ENCODE data around the gene PLD4. TPM values are rescaled to one million over a fixed set of nuclear protein-coding genes. Genes with fewer than 3 reads are reported as not detected.
"Not testable (repeated sequence)": the region's sequence is repeated elsewhere in the genome, so short reads cannot be mapped to it uniquely, and the experiment has no call there.

PLD4 gene
- total RNA-seq, 2 donors from 2014 or later = 2.2 TPM; not detected in 1

DNA sequence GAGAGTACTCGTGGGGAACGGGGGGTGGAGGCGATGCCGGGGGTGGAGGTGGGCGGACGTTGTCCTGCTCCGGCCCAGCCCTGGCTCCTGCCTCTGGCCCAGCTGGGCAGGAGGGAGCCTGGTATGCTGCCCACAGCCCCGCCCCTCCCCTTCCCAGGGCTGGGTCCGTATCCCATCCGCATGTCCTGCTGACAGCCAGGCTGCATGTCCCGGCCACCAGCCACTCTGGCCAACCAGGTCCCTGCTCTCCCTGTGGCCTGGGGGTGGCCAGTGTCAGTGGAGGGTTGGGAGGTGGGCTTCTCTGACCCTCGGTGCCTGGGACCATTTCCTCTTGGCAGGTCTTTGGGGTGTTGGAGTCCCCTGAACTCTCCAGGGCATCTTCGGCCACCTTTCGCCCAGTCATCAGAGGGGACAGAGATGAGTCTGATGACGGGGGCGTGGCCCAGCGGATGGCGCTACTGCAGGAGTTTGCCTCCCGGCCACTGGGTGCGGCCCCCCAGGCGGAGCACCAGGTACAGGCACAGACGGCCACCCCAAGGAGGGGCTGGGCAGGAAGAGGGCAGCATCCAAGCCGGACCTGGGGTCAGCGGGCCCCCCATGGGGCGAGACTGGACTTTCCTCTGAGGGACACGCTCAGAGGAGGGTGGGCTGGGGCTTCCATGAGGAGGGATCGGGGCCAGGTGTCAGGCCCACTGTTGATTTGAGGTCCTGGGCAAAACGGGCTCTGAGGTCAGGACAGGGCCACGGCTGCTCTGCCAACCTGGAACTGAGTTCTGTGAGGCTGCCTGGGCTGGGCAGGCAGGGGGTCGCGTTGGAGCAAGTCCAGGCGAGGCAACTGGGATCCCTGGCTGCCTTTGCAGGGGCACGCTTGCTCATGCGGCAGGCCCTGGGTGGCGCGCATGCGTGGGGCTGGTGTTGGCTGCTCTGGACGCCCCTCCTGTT lies 39.4 kb upstream of the PLD4 start:
- DNase-seq = peak in 1 of 2 donors; percentile 5
- no peak for ATAC-seq
- intact Hi-C loops (cut with DNase I, micrococcal nuclease) = no loop called here

- intact Hi-C loops (cut with DNase I, micrococcal nuclease) = no loop called here
- DNase-seq (peak; percentile 4 to 22), ATAC-seq (no peak)
Observed at GRCh38 chr14:104885973-104886689, 38.5 kb upstream of the PLD4 start.

- intact Hi-C loops (cut with DNase I, micrococcal nuclease) = no loop called here
- DNase-seq = peak in 1 of 2 donors; percentile 5
- ATAC-seq = no peak
Observed at GRCh38 chr14:104886690-104887622, 37.7 kb upstream of the PLD4 start.

DNA sequence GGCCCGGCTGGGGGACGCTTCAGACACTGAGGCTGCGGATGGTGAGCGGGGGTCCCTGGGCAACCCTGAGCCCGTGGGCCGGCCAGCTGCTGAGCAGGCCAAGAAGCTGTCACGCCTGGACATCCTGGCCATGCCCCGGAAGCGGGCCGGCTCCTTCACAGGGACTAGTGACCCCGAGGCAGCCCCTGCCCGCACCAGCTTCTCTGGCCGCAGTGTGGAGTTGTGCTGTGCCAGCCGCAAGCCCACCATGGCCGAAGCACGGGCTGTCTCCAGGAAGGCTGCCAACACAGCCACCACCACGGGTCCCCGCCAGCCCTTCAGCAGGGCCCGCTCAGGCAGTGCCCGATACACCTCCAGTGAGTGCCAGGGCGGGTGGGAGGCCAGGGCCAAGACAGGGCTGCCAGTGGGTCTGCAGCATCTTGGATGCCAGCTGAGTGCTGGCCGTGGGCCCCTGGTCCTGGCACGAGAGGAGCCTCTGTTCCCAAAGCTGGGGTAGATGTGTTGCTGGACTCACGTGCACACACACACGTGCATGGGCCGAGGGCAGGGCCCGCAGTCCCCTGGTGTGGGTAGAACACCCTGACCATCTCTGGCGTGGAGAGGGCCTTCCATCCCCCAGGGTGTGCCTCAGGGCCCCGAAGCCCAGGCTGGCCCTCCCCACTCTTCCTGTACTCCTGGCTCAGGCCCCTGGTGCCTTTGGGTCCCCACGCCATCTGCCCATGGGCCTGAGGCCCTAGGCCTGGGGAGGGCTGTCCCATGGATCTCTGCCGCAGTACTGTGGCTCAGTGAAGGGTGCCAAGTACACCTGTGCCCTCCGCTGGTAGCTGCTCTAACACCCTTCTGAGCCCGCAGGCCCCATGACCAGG lies 36.8 kb upstream of the PLD4 start:
- intact Hi-C loops (cut with DNase I, micrococcal nuclease) = no loop called here
- ATAC-seq = no peak
- DNase-seq = peak in 1 of 2 donors; percentile 22

GRCh38 chr14:104888489-104889374 lies 35.9 kb upstream of the PLD4 start:
- intact Hi-C loops (cut with DNase I, micrococcal nuclease) = no loop called here
- DNase-seq (peak in 1 of 2 donors; percentile 7), ATAC-seq (no peak)

GRCh38 chr14:104889375-104889757 lies 35.3 kb upstream of the PLD4 start:
- DNase-seq (no peak), ATAC-seq (no peak)
- intact Hi-C loops (cut with DNase I, micrococcal nuclease) = no loop called here

- intact Hi-C loops (cut with DNase I, micrococcal nuclease) = loop anchor here in 1 of 2 donors (10.0 kb wide), 1 partner anchor 155 kb away; no protein-coding TSS in a partner anchor
- not testable (repeated sequence) for ATAC-seq, DNase-seq
Observed at GRCh38 chr14:104890292-104890691, 34.4 kb upstream of the PLD4 start.

GRCh38 chr14:104891121-104891551 lies 33.5 kb upstream of the PLD4 start:
- DNase-seq (no peak), ATAC-seq (no peak)
- intact Hi-C loops (cut with DNase I, micrococcal nuclease) = loop anchor here in 1 of 2 donors (10.0 kb wide), 1 partner anchor 154 kb away; no protein-coding TSS in a partner anchor

DNA sequence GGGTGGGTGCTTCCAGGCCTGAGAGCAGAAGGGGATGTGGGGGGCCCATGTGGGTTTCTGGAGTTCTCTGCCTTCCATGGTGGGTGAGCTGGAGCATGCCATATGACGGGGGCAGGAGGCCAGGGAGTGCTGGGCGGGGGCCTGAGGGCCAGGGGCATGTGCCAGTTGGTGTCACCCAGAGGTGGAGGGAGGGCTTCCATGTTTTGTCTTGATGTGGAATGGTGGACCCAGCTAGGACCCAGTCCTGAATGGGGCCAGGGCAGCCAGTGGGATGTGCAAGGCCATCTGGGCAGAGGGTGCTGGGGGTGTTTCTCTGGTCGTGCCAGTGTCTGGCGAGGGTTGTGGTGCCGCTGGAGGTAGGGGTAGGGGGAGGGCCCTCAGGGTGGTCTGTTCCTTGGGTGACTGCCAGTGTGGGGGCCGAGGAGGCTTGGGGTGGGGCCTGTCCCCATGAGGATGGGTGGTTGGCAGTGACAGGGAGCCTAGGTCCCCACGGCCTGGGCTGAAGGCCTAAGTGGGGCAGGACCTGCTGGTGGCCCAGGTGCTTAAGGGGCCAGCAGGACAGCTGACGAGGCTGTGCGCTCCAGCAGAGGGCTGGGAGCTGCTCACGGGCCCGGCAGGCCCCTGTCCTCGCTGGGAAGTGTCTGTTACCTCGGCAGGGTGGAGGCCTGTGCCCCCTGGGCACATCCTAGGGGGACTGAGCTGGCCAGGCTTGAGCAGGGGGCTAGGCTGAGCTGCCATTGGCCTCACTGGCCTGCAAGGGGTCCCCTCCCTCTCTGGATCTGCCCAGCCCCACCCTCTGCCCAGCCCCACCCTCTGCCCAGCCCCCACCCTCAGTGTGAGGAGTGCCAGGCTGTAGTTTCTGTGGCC lies 32.8 kb upstream of the PLD4 start:
- intact Hi-C loops (cut with DNase I, micrococcal nuclease) = loop anchor here in 1 of 2 donors (10.0 kb wide), 1 partner anchor 153 kb away; no protein-coding TSS in a partner anchor
- ATAC-seq (no peak), DNase-seq (peak in 1 of 2 donors; percentile 23)

GRCh38 chr14:104892531-104893434 lies 31.9 kb upstream of the PLD4 start:
- intact Hi-C loops (cut with DNase I, micrococcal nuclease) = loop anchor here in 1 of 2 donors (10.0 kb wide), 1 partner anchor 152 kb away; no protein-coding TSS in a partner anchor
- ATAC-seq (no peak), DNase-seq (no peak)

GRCh38 chr14:104893435-104894207 lies 31.1 kb upstream of the PLD4 start:
- ATAC-seq (peak; percentile 18), DNase-seq (peak in 1 of 2 donors; percentile 21)
- intact Hi-C loops (cut with DNase I, micrococcal nuclease) = loop anchor here in 1 of 2 donors (10.0 kb wide), 1 partner anchor 151 kb away; no protein-coding TSS in a partner anchor

DNA sequence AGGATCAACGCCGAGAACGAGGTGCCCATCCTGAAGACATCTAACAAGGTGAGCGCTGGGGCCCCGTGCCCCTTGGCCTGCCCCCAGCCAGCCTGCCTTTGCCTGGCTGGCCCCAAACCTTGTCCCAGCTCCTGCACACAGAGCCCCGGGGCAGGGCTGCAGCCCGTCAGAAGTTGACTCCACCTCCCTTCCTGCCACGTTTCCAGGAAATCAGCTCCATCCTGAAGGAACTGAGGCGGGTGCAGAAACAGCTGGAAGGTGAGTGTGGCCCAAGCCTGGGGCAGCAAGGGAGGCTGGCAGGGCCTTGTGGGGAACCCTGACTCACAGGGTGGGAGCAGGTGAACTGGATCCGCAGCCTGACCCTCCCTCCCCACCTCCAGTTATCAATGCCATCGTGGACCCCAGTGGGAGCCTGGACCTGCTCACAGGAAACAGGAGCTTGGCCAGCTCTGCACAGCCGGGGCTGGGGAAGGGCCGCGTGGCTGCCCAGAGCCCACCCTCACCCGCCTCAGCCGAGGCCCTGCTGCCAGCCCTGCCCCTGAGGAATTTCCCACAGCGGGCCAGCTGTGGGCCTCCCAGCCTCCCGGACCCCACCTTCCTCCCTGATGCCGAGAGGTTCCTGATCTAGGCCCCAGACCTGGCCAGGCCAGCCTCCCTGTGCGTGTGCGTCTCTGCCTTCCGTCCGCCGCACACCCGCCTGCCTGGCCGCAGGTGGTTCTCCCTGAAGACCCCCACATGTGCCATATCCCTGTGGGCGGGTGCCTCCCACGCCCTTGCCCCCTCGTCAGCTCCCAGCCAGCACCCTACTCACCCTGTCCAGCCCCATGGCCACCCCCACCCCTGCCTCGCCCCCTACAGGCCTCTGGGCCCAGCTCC lies 30.1 kb upstream of the PLD4 start:
- ATAC-seq (no peak), DNase-seq (no peak)
- intact Hi-C loops (cut with DNase I, micrococcal nuclease) = loop anchor here in 1 of 2 donors (10.0 kb wide), 1 partner anchor 150 kb away; no protein-coding TSS in a partner anchor

Data from left colon (tissue), 2 donors.